Natural killer cell (primary cell): ENCODE measurements around the gene WDR59. TPM values are rescaled to one million over a fixed set of nuclear protein-coding genes. Genes with fewer than 3 reads are reported as not detected.

ENCODE experiments used
- ATAC-seq, 3 donors: fragments of 150-1000 bp in 2 of 3; fragments of 200-7000 bp in 1 of 3; cut with Tn5 transposase; 1 replicate in 1 of 3; 2 replicates in 2 of 3; pipeline ENCODE4 v1.10.0; 2021; ENCODE audit warnings: mild to moderate bottlenecking in 2 of 3, moderate library complexity in 2 of 3
- DNase-seq, 2 donors: peaks; one replicate each; pipeline versions ENCODE4 v3.0.0 to v3.0.0-alpha.2; 2013 to 2021; ENCODE audit warnings: mixed read lengths in 1 of 2
- H3K27ac ChIP-seq: one replicate; pipeline ENCODE4 v1.5.1; 2013; ENCODE audit warnings: mild to moderate bottlenecking, low read length
- H3K27me3 ChIP-seq: one replicate; pipeline ENCODE4 v1.6.1; 2013; ENCODE audit warnings: low read length; ENCODE audit not compliant: control insufficient read depth, insufficient read depth
- H3K36me3 ChIP-seq: one replicate; pipeline ENCODE4 v1.6.1; 2013; ENCODE audit warnings: low read length; ENCODE audit not compliant: control insufficient read depth, insufficient read depth
- H3K4me1 ChIP-seq: one replicate; pipeline ENCODE4 v1.6.1; 2013; ENCODE audit warnings: low read length; ENCODE audit not compliant: control insufficient read depth, insufficient read depth
- H3K4me3 ChIP-seq: one replicate; pipeline ENCODE4 v1.5.1; 2013; ENCODE audit warnings: low read length
- H3K9me3 ChIP-seq: one replicate; pipeline ENCODE4 v1.6.1; 2013; ENCODE audit warnings: low read length; ENCODE audit not compliant: control insufficient read depth, insufficient read depth
- H3K27ac Mint-ChIP-seq, 2 donors: one replicate each; pipeline ENCODE4 v1.8.0; 2022; ENCODE audit warnings: mild to moderate bottlenecking in 2 of 2, mixed read lengths in 2 of 2, moderate library complexity in 1 of 2
- H3K27me3 Mint-ChIP-seq, 2 donors: one replicate each; pipeline ENCODE4 v1.8.0; 2022; ENCODE audit warnings: low read depth in 2 of 2, mixed read lengths in 2 of 2
- H3K36me3 Mint-ChIP-seq: one replicate; pipeline ENCODE4 v1.8.0; 2022; ENCODE audit warnings: mixed read lengths
- H3K4me1 Mint-ChIP-seq, 2 donors: one replicate each; pipeline ENCODE4 v1.8.0; 2022; ENCODE audit warnings: mixed read lengths in 2 of 2
- H3K4me3 Mint-ChIP-seq: one replicate; pipeline ENCODE4 v1.8.0; 2022; ENCODE audit warnings: mild to moderate bottlenecking, moderate library complexity, mixed read lengths
- H3K9me3 Mint-ChIP-seq, 2 donors: one replicate each; pipeline ENCODE4 v1.8.0; 2022; ENCODE audit warnings: mixed read lengths in 2 of 2
- WGBS: methylation state at CpG from one replicate; pipeline ENCODE4 v1.1.7; 2013; ENCODE audit warnings: missing lambda C conversion rate; ENCODE audit not compliant: insufficient coverage; 5-methylcytosine and 5-hydroxymethylcytosine counted together
- intact Hi-C: fragments of 100-400 bp; cut with micrococcal nuclease; formaldehyde crosslinking; loops from one replicate; pipeline ENCODE4 v1.14.2; 2022
- total RNA-seq, 4 donors: library from RNA; stranded (reverse); fragments of 120-200 nt in 1 of 4; gene quantifications; one replicate each; pipeline versions ENCODE4 v1.2.3 to v1.2.4, GENCODE V29; 2013 to 2022
- TF ChIP-seq, protein P1 (sequence below): fragments of 200-600 bp; IDR thresholded peaks from one replicate; pipeline ENCODE4 v1.8.0; 2022; ENCODE audit warnings: antibody characterized with exemption

Gene WDR59
- total RNA-seq, 3 donors from 2014 or later (not counting 1 experiment from before 2014, with no cell fraction given), result 60.5 to 83.7 (median 73.2) TPM

DNA sequence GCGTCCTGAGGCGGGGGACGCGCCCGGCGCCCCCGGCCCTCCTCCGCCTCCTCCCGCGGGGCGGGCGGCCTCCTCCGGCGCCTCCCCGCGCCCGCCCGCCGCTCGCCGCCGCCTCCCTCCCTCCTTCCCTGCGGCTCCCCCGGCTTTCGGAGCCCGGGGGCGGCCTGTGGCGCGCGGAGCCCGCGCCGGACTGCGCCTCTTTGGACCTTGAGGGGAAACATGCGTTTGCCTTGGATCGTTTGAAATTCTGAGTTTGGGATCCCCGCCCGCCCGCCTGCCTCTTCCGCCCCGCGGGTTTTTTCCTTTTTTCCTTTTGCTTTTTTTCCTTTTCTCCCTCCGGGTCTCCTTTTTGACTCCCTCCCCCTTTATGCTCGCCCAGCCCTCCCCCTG, 14.3 kb upstream of the WDR59 start:
- H3K27me3 Mint-ChIP-seq, result peaks cover 33 to 37% of the 10 kb centered on the region in 2 donors
- under 1% methylated on average over 44 of the region's 44 CpGs for WGBS
- peak overlapping the region; percentile 85 for H3K4me3 Mint-ChIP-seq
- no peaks in the 10 kb centered on the region for H3K9me3 Mint-ChIP-seq
- H3K9me3 ChIP-seq, result no peaks in the 10 kb centered on the region
- H3K4me3 ChIP-seq, result peak overlapping the region; percentile 53
- peaks cover 18 to 19% of the 10 kb centered on the region in 2 donors for H3K4me1 Mint-ChIP-seq
- H3K36me3 ChIP-seq, result no peaks in the 10 kb centered on the region
- H3K36me3 Mint-ChIP-seq, result no peaks in the 10 kb centered on the region
- no peak overlapping the region for H3K27ac ChIP-seq
- peaks cover 7% of the 10 kb centered on the region for H3K27me3 ChIP-seq
- TF ChIP-seq, protein P1, sequence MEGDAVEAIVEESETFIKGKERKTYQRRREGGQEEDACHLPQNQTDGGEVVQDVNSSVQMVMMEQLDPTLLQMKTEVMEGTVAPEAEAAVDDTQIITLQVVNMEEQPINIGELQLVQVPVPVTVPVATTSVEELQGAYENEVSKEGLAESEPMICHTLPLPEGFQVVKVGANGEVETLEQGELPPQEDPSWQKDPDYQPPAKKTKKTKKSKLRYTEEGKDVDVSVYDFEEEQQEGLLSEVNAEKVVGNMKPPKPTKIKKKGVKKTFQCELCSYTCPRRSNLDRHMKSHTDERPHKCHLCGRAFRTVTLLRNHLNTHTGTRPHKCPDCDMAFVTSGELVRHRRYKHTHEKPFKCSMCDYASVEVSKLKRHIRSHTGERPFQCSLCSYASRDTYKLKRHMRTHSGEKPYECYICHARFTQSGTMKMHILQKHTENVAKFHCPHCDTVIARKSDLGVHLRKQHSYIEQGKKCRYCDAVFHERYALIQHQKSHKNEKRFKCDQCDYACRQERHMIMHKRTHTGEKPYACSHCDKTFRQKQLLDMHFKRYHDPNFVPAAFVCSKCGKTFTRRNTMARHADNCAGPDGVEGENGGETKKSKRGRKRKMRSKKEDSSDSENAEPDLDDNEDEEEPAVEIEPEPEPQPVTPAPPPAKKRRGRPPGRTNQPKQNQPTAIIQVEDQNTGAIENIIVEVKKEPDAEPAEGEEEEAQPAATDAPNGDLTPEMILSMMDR, result no peak
- peak; percentile 34 to 50 (median 39) for ATAC-seq
- peaks cover 19% of the 10 kb centered on the region for H3K4me1 ChIP-seq
- peak overlapping the region in 1 of 2 donors; percentile 70 for H3K27ac Mint-ChIP-seq
- intact Hi-C loops, result no loop called here
- DNase-seq, result peak in 1 of 2 donors; percentile 30

DNA sequence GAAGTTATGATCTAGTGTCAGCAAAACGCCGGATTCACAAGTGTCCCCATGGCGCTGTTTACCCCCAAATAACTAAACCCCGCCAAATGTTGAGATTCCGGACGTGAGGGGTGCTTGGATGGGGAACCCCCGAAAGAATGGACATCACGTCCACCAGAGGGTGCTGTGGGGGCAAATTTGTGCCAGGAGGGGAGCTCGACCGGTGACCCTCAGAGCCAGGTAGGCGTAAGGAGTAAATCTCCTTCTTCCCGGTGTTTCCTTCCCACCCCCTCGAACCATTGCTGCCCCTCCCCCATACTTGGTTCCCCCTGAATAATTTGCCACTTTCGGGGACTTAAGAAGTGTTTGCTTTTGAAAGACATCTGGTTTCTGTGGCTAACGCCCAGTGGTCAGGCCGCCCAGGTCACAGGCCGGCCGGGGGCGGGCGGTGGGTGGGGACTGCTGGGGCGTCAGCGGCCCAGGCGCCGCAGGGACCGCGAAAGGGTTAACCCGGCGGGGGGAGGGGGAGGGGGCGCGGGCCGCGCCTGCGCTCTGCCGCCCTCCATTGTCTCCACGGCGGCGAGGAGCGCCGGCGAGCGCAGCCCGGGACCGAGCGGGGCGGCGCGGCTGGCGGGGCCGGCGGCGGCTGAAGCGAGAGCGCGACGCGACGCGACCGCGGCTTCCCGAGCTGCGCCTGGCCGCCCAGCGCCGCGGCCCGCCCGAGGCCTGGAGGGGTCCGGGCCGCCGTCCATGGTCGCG, 13.7 kb upstream of the WDR59 start, which contains the start of gene ZNRF1:
ZNRF1 (plus strand) TSS at position 544 of the 738 bp plus-strand sequence. CDS start 648 bp downstream, outside the sequence.
- Mint-ChIP-seq H3K27ac (peak within 1 kb of the TSS; percentile 69 to 78), H3K4me1 (peaks cover 18 to 19% of the 10 kb centered on the region in 2 donors), H3K9me3 (no peaks in the 10 kb centered on the region), H3K27me3 (peaks cover 32 to 37% of the 10 kb centered on the region in 2 donors), H3K36me3 (no peaks in the 10 kb centered on the region), H3K4me3 (peak within 1 kb of the TSS; percentile 88)
- ATAC-seq (peak; percentile 79 to 89 (median 83)), DNase-seq (peak; percentile 73 to 90)
- Histone ChIP-seq H3K36me3 (no peaks in the 10 kb centered on the region), H3K4me1 (peaks cover 19% of the 10 kb centered on the region), H3K27me3 (peaks cover 7% of the 10 kb centered on the region), H3K9me3 (no peaks in the 10 kb centered on the region), H3K27ac (no peak within 1 kb of the TSS), H3K4me3 (peak within 1 kb of the TSS; percentile 53)
- intact Hi-C loops, result loop anchor here (1.0 kb wide), 2 partner anchors 13 to 113 kb away; partner anchors contain the start of gene WDR59
- under 1% methylated on average over 70 of the region's 73 CpGs for WGBS
- TF ChIP-seq, protein P1, result peak; percentile 72

DNA sequence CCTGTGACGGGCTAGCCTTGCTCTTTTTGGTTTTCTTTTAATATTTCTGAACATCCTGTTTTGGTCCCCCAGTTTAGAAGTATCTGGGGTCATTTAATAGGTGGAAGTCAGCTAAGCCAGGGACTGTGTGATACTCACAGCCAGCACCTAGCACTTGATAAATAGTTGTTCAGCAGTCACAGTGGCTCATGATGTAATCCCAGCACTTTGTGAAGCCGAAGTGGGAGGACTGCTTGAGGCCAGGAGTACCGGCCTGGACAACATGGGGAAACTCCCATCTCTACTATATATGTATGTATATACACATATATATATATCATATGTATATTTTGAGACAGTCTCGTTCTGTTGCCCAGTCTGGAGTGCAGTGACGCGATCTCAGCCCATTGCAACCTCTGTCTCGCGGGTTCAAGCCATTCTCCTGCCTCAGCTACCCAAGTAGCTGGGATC, 12.1 kb upstream of the WDR59 start:
- peaks cover 18 to 19% of the 10 kb centered on the region in 2 donors for H3K4me1 Mint-ChIP-seq
- no peak for DNase-seq
- TF ChIP-seq, protein P1, result no peak
- no peaks in the 10 kb centered on the region for H3K9me3 Mint-ChIP-seq
- no peak overlapping the region for H3K4me3 ChIP-seq
- peaks cover 7% of the 10 kb centered on the region for H3K27me3 ChIP-seq
- H3K4me1 ChIP-seq, result peaks cover 19% of the 10 kb centered on the region
- no peak overlapping the region for H3K27ac ChIP-seq
- WGBS, result 93% methylated on average over 6 of the region's 8 CpGs
- no peaks in the 10 kb centered on the region for H3K9me3 ChIP-seq
- H3K36me3 Mint-ChIP-seq, result no peaks in the 10 kb centered on the region
- no peak overlapping the region for H3K4me3 Mint-ChIP-seq
- H3K27ac Mint-ChIP-seq, result no peak overlapping the region
- H3K36me3 ChIP-seq, result no peaks in the 10 kb centered on the region
- H3K27me3 Mint-ChIP-seq, result peaks cover 21 to 22% of the 10 kb centered on the region in 2 donors
- intact Hi-C loops, result no loop called here
- ATAC-seq, result no peak
